Activated effector memory CD4-positive, alpha-beta T cell treated with Interleukin-2 at 50 U/mL for 16 hours (primary cell): ENCODE measurements around the gene WFIKKN1.
A peak's percentile ranks its signal among the peaks of the same experiment; 100 is the strongest.

Experiments
- DNase-seq: peaks from one replicate; pipeline ENCODE4 v3.0.0-alpha.2; 2020

Gene WFIKKN1

GRCh38 chr16:675884-676564 is 45.2 kb downstream of the WFIKKN1 start:
- no peak for DNase-seq

GRCh38 chr16:676565-676902 is 45.7 kb downstream of the WFIKKN1 start:
- no peak for DNase-seq

GRCh38 chr16:676913-677312 is 46.1 kb downstream of the WFIKKN1 start:
- DNase-seq: peak; percentile 41

GRCh38 chr16:677316-678190 is 46.8 kb downstream of the WFIKKN1 start:
- DNase-seq: no peak

- no peak for DNase-seq
These were observed 47.5 kb downstream of the WFIKKN1 start for GRCh38 chr16:678209-678857.

GRCh38 chr16:678858-679813 is 48.4 kb downstream of the WFIKKN1 start:
- DNase-seq: no peak

GRCh38 chr16:679814-680624 is 49.2 kb downstream of the WFIKKN1 start, which contains the start of gene STUB1:
STUB1 (plus strand) TSS chr16:680410; CDS start chr16:680526, 116 bp downstream.
- DNase-seq: peak; percentile 76

GRCh38 chr16:680625-680945 is 49.8 kb downstream of the WFIKKN1 start:
- DNase-seq: no peak

GRCh38 chr16:680967-681745 is 50.4 kb downstream of the WFIKKN1 start:
- DNase-seq: no peak

- DNase-seq: no peak
These were observed 51.1 kb downstream of the WFIKKN1 start for GRCh38 chr16:681746-682427.

GRCh38 chr16:682493-683395 is 52.0 kb downstream of the WFIKKN1 start:
- no peak for DNase-seq

GRCh38 chr16:683396-684070 is 52.7 kb downstream of the WFIKKN1 start:
- DNase-seq: no peak
